ENCODE results near the gene MAP2K3.
"Not testable (repeated sequence)": the region's sequence is repeated elsewhere in the genome, so short reads cannot be mapped to it uniquely, and the experiment has no call there.

Gene MAP2K3

GRCh38 chr17:21314701-21315111, 30.2 kb downstream of the MAP2K3 start:
- peaks cover 10% of the 10 kb centered on the region for H3K36me3 Mint-ChIP-seq (ENCODE audit: low read depth)
- not testable (repeated sequence) for DNase-seq, H3K9me3 Mint-ChIP-seq, H3K27me3 Mint-ChIP-seq, H3K27ac Mint-ChIP-seq, H3K4me3 Mint-ChIP-seq, ATAC-seq, H3K4me1 Mint-ChIP-seq

DNA sequence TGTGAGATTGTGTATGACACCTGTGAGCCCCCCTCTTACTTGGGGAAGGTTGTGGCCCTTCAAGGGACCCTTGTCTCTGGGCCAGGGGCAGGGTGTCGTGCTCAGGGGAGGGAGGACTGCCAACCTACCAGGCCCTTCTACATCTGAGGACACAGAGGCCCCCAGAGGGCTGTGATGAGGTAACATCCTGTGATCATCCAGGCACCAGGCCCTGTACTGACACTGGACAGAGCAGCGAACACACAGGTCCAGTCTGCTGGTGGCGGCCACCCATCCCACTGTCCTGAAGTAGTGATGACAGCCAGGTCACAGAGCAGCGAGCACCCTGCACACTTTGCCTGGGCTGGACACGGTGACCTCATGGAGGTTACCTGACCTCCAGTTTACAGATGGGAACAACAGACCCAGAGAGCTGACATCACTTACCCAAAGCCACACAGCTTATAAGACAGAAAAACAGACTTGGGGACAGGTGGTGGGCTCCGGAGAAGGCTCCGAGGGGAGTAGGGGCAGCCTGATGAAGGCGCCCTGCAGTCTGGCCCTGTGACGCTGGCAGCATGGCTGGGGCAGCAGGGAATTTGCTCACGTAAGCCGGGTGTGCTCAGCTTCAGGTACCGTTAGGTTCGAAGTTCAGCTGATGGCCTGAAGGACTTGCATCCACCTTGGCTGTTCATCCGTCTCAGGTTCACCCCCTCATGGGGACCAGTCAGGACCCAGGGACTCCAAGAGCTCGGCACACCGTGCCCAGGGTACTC, 30.9 kb downstream of the MAP2K3 start:
- peak overlapping the region; percentile 35 for H3K27ac Mint-ChIP-seq
- H3K27me3 Mint-ChIP-seq; H3K36me3 Mint-ChIP-seq (ENCODE audit: low read depth); DNase-seq; H3K4me1 Mint-ChIP-seq; H3K4me3 Mint-ChIP-seq; H3K9me3 Mint-ChIP-seq; ATAC-seq: not testable (repeated sequence)

DNA sequence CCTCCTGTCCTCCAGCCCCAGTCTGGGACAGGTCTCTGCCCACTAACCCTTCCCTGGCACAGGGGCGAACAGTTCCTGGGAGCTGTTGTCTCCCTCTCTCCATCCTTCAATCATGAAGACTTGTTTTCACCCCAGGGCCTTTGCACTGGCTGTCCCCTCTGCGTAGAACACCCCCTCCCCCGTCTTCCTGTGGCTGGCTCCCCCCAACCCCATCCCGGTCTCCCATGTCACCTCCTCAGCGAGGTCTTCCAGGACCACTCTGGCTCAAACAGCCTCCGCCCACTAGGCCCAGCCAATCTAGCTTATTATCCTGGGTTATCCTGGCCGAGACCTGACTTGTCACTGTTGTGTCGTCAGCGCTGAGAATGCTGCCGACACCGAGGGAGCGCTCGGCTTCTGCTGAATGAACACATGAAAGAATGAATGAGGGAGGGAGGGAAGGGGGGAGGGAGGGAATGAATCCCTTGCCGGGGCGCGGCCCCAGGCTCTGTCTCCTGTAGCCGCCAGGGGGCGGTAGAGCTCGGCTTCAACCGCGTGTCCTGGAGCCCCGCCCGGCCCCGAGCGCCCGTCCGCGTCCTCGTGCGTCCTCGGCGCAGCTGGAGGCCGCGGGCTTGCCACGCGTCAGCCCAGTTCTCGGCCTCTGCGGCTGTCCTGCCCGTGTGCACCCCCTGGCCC, 31.8 kb downstream of the MAP2K3 start:
- not testable (repeated sequence) for H3K36me3 Mint-ChIP-seq (ENCODE audit: low read depth); H3K9me3 Mint-ChIP-seq; H3K27ac Mint-ChIP-seq; DNase-seq; H3K4me3 Mint-ChIP-seq; H3K4me1 Mint-ChIP-seq; H3K27me3 Mint-ChIP-seq
- peak; percentile 61 for ATAC-seq

DNA sequence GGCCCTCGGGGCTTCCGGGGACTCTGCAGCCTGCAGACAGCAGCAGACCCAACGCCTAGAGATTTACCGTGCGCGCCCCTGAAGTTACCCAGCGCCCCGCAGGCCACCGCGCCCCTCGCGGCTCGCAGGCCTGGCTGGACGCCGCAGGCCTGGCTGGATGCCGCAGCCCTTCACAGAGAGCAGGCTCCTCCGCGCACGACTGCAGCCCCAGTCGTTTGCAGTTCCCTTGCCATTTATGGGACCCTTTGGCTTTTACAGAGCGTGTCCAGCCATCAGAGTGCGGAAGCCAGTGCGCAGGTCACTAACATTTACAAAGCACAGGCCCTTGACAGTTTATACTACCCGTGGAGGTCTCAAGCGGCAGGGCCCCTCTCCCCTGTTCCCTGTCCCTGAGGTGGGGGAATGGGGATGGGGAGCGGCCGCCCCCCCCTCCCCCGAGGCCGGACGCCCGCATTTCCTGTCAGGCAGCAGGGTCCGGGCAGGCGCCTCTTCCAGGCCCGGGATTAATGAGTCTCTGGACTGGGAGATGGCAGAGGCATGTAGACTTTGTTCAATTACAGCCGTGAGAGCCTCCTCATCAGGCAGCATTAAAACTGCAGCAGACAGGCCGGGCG, 32.5 kb downstream of the MAP2K3 start:
- H3K9me3 Mint-ChIP-seq; H3K4me3 Mint-ChIP-seq; H3K27me3 Mint-ChIP-seq; H3K36me3 Mint-ChIP-seq (ENCODE audit: low read depth); DNase-seq; H3K27ac Mint-ChIP-seq; H3K4me1 Mint-ChIP-seq: not testable (repeated sequence)
- peak; percentile 2 for ATAC-seq

DNA sequence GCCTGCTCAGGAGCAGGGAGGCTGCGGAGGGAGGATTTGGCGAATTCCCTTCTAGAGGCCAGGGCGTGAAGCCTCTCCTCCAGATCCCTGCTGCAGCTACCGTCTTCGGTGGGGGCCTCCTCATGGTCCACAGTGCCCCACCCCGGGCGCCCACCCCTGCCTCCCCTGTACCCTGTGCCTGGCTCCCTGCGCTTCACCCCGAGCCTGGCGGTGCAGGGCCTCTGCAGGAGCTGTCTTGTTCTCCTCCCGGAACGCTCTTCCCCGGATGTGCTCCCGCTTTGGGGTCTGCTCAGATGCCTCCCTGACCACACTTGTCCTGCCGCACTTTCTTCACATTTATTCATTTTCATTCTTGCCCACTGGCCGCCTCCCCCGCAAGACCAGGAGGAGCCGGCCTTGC, 33.3 kb downstream of the MAP2K3 start:
- not testable (repeated sequence) for H3K27me3 Mint-ChIP-seq; H3K27ac Mint-ChIP-seq; H3K36me3 Mint-ChIP-seq (ENCODE audit: low read depth); DNase-seq; H3K4me1 Mint-ChIP-seq; ATAC-seq; H3K4me3 Mint-ChIP-seq; H3K9me3 Mint-ChIP-seq

- peaks cover 3% of the 10 kb centered on the region for H3K27me3 Mint-ChIP-seq
- DNase-seq (no peak), ATAC-seq (no peak)
- no peak overlapping the region for H3K27ac Mint-ChIP-seq
- no peaks in the 10 kb centered on the region for H3K9me3 Mint-ChIP-seq
- no peak overlapping the region for H3K4me3 Mint-ChIP-seq
- H3K4me1 Mint-ChIP-seq = peaks cover 7% of the 10 kb centered on the region
- no peaks in the 10 kb centered on the region for H3K36me3 Mint-ChIP-seq (ENCODE audit: low read depth)
Observed at GRCh38 chr17:21318439-21318838, 33.9 kb downstream of the MAP2K3 start.

DNA sequence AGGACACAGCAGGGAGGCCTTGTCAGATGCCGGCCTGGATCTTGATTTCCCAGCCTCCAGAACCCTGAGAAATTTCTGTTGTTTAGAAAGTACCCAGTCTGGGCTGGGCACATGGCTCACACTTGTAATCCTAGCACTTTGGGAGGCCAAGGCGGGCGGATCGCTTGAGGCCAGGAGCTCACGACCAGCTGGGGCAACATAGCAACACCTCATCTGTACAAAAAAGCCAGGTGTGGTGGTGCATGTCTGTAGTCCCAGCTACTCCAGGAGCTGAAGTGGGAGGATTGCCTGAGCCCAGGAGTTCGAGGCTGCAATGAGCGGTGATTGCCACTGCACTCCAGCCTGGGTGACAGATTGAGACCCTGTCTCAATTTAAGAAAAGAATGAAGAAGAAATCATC, 34.3 kb downstream of the MAP2K3 start:
- not testable (repeated sequence) for H3K36me3 Mint-ChIP-seq (ENCODE audit: low read depth); H3K9me3 Mint-ChIP-seq; H3K27ac Mint-ChIP-seq; H3K4me1 Mint-ChIP-seq; ATAC-seq; H3K27me3 Mint-ChIP-seq; DNase-seq; H3K4me3 Mint-ChIP-seq

DNA sequence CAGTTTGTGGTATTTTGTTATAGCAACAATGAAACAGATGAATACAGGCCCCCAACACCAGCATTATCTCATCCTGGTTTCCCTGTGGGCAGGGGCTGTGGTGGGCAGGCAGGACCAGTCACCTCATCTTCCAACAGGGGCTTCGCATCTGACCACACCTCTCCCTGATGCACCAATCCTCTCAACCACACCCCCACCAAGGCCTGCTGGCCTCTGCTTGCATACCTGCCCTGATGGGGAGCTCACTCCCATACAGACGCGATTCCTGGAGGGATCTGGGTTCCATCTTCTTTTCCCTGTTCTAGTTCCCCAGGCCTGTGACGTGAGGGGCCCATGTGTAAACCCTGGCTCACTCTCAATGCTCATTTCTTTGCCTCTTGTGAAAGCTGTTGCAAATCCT, 34.7 kb downstream of the MAP2K3 start:
- not testable (repeated sequence) for DNase-seq; ATAC-seq; H3K4me1 Mint-ChIP-seq; H3K27me3 Mint-ChIP-seq; H3K9me3 Mint-ChIP-seq; H3K27ac Mint-ChIP-seq; H3K4me3 Mint-ChIP-seq; H3K36me3 Mint-ChIP-seq (ENCODE audit: low read depth)

DNA sequence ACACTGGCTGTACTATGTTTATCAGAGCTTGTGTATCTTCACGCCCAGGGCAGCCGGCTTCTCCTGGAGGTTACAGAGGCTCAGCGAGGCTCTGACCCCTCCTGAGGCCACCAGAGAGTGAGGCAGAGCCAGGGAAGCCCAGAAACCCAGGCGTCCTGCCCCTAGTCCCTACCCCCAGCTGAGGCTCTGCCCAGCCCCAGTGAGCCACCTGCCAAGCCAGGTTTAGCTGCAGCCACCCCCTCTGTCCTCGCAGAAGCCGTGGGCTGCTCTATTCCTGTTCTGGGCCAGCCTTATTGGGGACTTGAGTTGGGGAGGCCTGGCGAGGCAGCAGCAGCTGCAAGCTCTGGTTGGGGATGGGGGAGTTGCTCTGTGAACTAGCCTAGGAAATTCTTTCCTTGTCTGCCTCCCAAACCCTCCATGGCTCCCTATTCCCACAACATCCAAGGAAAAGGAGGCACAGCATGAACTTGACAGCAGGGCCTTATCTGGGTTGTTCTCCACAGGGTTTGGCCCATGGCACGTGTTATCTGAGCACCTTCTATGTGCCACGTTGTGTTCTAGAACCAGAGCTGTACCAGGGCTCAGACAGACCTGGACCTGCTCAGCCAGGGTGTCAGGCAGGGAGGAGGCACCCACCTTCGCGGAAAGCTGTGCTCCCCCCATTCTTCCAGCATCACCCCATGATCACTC, 35.3 kb downstream of the MAP2K3 start:
- H3K9me3 Mint-ChIP-seq; H3K36me3 Mint-ChIP-seq (ENCODE audit: low read depth); H3K4me3 Mint-ChIP-seq; H3K4me1 Mint-ChIP-seq; ATAC-seq; DNase-seq; H3K27me3 Mint-ChIP-seq; H3K27ac Mint-ChIP-seq: not testable (repeated sequence)

DNA sequence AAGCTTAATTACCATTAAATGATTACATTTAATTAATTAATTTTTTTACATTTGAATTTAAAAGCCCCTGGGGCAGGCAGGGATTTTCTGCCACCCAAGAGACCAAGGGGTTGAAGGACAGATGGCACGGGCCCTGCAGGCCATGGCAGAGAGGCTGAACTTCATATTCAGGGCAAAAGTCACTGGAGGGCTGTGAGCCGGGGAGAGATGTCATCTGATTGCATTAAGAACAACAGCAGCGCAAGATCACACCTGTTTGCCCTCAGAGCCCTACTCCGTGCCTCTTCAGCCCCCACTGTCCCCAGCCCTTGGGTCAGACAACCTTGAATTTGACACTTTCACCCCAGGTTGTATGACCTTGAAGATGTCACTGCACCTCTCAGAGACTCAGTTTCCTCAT, 35.9 kb downstream of the MAP2K3 start:
- not testable (repeated sequence) for H3K27ac Mint-ChIP-seq; ATAC-seq; H3K4me1 Mint-ChIP-seq; H3K9me3 Mint-ChIP-seq; H3K36me3 Mint-ChIP-seq (ENCODE audit: low read depth); H3K4me3 Mint-ChIP-seq; H3K27me3 Mint-ChIP-seq; DNase-seq

- not testable (repeated sequence) for H3K27ac Mint-ChIP-seq; H3K4me3 Mint-ChIP-seq; H3K36me3 Mint-ChIP-seq (ENCODE audit: low read depth); ATAC-seq; H3K4me1 Mint-ChIP-seq; H3K27me3 Mint-ChIP-seq; DNase-seq; H3K9me3 Mint-ChIP-seq
Observed at GRCh38 chr17:21321061-21321460, 36.5 kb downstream of the MAP2K3 start.

- not testable (repeated sequence) for H3K4me3 Mint-ChIP-seq; H3K27me3 Mint-ChIP-seq; ATAC-seq; H3K36me3 Mint-ChIP-seq (ENCODE audit: low read depth); DNase-seq; H3K27ac Mint-ChIP-seq; H3K4me1 Mint-ChIP-seq; H3K9me3 Mint-ChIP-seq
Observed at GRCh38 chr17:21321744-21322191, 37.3 kb downstream of the MAP2K3 start.

DNA sequence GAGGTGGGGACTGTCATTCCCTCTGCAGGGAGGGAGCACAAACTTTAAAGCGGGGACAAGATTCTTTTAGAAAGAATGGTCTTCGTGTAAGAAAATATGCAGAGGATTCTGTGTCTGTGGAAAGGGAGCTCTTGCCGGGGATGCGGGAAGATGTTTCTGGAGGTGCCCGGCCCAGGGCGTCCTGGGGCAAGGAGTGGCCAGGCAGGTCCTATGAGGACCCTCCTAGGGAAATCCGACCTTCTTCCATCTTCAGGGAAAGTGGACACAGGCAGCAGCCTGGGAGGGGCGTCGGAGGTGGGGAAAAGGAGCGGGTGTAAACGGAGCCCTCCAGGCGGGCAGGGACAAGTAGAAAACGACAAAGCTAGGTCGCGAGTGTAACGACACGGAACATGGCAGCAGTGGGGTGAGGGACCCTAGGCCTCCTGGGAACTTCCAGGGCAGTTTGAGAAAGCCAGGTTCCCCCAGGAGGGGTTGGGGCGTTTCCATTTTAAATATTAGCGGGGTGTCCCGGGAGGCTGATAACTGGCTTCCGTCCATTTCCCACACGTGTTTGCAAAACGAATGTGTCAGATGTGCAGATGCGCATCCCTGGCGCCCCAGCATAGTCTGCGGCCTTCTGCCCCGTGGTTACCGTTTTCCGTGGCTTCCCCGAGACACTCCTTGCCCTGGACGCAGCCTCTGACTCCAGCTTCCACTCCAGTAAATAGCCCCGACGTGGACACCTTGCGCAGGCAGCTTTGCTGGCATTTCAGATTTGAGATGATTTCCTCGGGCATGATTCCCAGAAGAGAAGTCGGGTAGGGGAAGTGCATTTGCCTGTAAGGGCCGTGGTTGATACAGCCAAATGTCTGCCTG, 39.0 kb downstream of the MAP2K3 start:
- not testable (repeated sequence) for DNase-seq; H3K4me1 Mint-ChIP-seq; H3K36me3 Mint-ChIP-seq (ENCODE audit: low read depth); H3K27me3 Mint-ChIP-seq; ATAC-seq; H3K9me3 Mint-ChIP-seq
- Mint-ChIP-seq H3K27ac (peak overlapping the region; percentile 49), H3K4me3 (peak overlapping the region; percentile 87)

DNA sequence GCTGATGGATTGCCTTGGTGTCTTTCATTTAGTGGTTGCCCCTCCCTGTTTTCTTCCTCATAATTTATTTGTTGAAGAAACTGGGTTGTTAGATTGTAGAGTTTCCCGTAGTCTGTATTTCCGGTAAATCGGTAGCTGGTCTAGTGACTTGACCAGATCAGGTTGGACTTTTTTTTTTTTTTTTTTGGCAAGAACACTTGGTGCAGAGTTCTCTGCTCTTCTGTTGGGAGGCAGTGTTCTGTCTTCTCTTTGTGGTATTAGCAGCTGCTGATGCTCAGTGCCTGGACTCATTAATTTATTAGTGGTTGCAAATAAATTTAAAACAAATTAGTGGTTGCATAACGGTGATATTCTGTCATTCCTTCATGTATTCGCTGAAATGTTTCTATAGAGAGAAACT, 40.2 kb downstream of the MAP2K3 start:
- not testable (repeated sequence) for ATAC-seq; DNase-seq; H3K9me3 Mint-ChIP-seq; H3K27ac Mint-ChIP-seq; H3K4me3 Mint-ChIP-seq; H3K27me3 Mint-ChIP-seq; H3K4me1 Mint-ChIP-seq; H3K36me3 Mint-ChIP-seq (ENCODE audit: low read depth)
